ENCODE results near the gene TRAK2.

The TRAK2 gene

GRCh38 chr2:201408931-201409330 lies 42.3 kb downstream of the TRAK2 start:
- Histone ChIP-seq H3K14ac (ENCODE audit: low read length) (no peak overlapping the region), H2AFZ (ENCODE audit: insufficient read depth, low read length, poor library complexity) (no peak overlapping the region), H2BK12ac (ENCODE audit: low read length) (no peak overlapping the region), H2BK5ac (ENCODE audit: low read depth, low read length, poor library complexity) (no peak overlapping the region), H3K23ac (ENCODE audit: low read length) (no peak overlapping the region), H3K4me3 (ENCODE audit: low read depth, low read length) (no peak overlapping the region), H3K27me3 (ENCODE audit: insufficient read depth, low read length) (no peaks in the 10 kb centered on the region), H3K4ac (ENCODE audit: low read depth, low read length) (no peak overlapping the region), H4K12ac (ENCODE audit: low read depth, low read length) (no peak overlapping the region), H3K18ac (ENCODE audit: low read length) (no peak overlapping the region), H4K91ac (ENCODE audit: low read depth, low read length) (no peak overlapping the region), H3K9me3 (ENCODE audit: insufficient read depth, low read depth, low read length) (no peaks in the 10 kb centered on the region), H2AK5ac (ENCODE audit: low read length) (no peak overlapping the region), H3K9ac (ENCODE audit: low read length) (no peak overlapping the region), H4K8ac (ENCODE audit: low read depth, low read length) (no peak overlapping the region), H3K79me2 (ENCODE audit: control insufficient read depth, insufficient read depth, low read length, poor library complexity) (no peaks in the 10 kb centered on the region), H2BK120ac (ENCODE audit: insufficient read depth, low read length, poor library complexity) (no peak overlapping the region), H3K36me3 (ENCODE audit: control insufficient read depth in 1 of 2, insufficient read depth in 2 of 2, low read length in 2 of 2) (no peaks in the 10 kb centered on the region), H3K4me2 (ENCODE audit: low read length) (no peak overlapping the region), H3K4me1 (ENCODE audit: control insufficient read depth in 1 of 2, insufficient read depth in 2 of 2, low read length in 2 of 2) (peaks cover 0 to 3% of the 10 kb centered on the region in 2 experiments), H3K27ac (ENCODE audit: low read depth, low read length) (no peak overlapping the region), H3K79me1 (ENCODE audit: low read length) (no peaks in the 10 kb centered on the region)
- no CpG with 5 or more reads among the region's 3 CpGs for WGBS (ENCODE audit: extremely low coverage, insufficient coverage, insufficient read length)
- no peak for DNase-seq

GRCh38 chr2:201407265-201407664 lies 44.0 kb downstream of the TRAK2 start:
- Histone ChIP-seq H3K18ac (ENCODE audit: low read length) (no peak overlapping the region), H3K4ac (ENCODE audit: low read depth, low read length) (no peak overlapping the region), H3K23ac (ENCODE audit: low read length) (no peak overlapping the region), H3K27me3 (ENCODE audit: insufficient read depth, low read length) (no peaks in the 10 kb centered on the region), H3K4me1 (ENCODE audit: control insufficient read depth in 1 of 2, insufficient read depth in 2 of 2, low read length in 2 of 2) (no peaks in the 10 kb centered on the region), H2AK5ac (ENCODE audit: low read length) (no peak overlapping the region), H3K79me1 (ENCODE audit: low read length) (no peaks in the 10 kb centered on the region), H2BK120ac (ENCODE audit: insufficient read depth, low read length, poor library complexity) (no peak overlapping the region), H4K91ac (ENCODE audit: low read depth, low read length) (no peak overlapping the region), H2BK12ac (ENCODE audit: low read length) (no peak overlapping the region), H2BK5ac (ENCODE audit: low read depth, low read length, poor library complexity) (peak overlapping the region; percentile 40), H2AFZ (ENCODE audit: insufficient read depth, low read length, poor library complexity) (no peak overlapping the region), H4K8ac (ENCODE audit: low read depth, low read length) (no peak overlapping the region), H4K12ac (ENCODE audit: low read depth, low read length) (no peak overlapping the region), H3K4me2 (ENCODE audit: low read length) (no peak overlapping the region), H3K14ac (ENCODE audit: low read length) (no peak overlapping the region), H3K9me3 (ENCODE audit: insufficient read depth, low read depth, low read length) (no peaks in the 10 kb centered on the region), H3K36me3 (ENCODE audit: control insufficient read depth in 1 of 2, insufficient read depth in 2 of 2, low read length in 2 of 2) (no peaks in the 10 kb centered on the region), H3K79me2 (ENCODE audit: control insufficient read depth, insufficient read depth, low read length, poor library complexity) (no peaks in the 10 kb centered on the region), H3K9ac (ENCODE audit: low read length) (no peak overlapping the region), H3K27ac (ENCODE audit: low read depth, low read length) (no peak overlapping the region), H3K4me3 (ENCODE audit: low read depth, low read length) (no peak overlapping the region)
- no CpG with 5 or more reads among the region's 2 CpGs for WGBS (ENCODE audit: extremely low coverage, insufficient coverage, insufficient read length)
- no peak for DNase-seq

GRCh38 chr2:201406077-201406662 lies 45.1 kb downstream of the TRAK2 start:
- H3K9me3 ChIP-seq (ENCODE audit: insufficient read depth, low read depth, low read length) = no peaks in the 10 kb centered on the region
- no peak overlapping the region for H3K23ac ChIP-seq (ENCODE audit: low read length)
- no peak overlapping the region for H4K91ac ChIP-seq (ENCODE audit: low read depth, low read length)
- no peak overlapping the region for H3K9ac ChIP-seq (ENCODE audit: low read length)
- H3K4me1 ChIP-seq (ENCODE audit: control insufficient read depth in 1 of 2, insufficient read depth in 2 of 2, low read length in 2 of 2) = no peaks in the 10 kb centered on the region
- H2BK12ac ChIP-seq (ENCODE audit: low read length) = no peak overlapping the region
- no peak overlapping the region for H2AFZ ChIP-seq (ENCODE audit: insufficient read depth, low read length, poor library complexity)
- no peaks in the 10 kb centered on the region for H3K79me1 ChIP-seq (ENCODE audit: low read length)
- H4K12ac ChIP-seq (ENCODE audit: low read depth, low read length) = no peak overlapping the region
- H3K4ac ChIP-seq (ENCODE audit: low read depth, low read length) = no peak overlapping the region
- H3K36me3 ChIP-seq (ENCODE audit: control insufficient read depth in 1 of 2, insufficient read depth in 2 of 2, low read length in 2 of 2) = no peaks in the 10 kb centered on the region
- no peaks in the 10 kb centered on the region for H3K79me2 ChIP-seq (ENCODE audit: control insufficient read depth, insufficient read depth, low read length, poor library complexity)
- no peaks in the 10 kb centered on the region for H3K27me3 ChIP-seq (ENCODE audit: insufficient read depth, low read length)
- H3K27ac ChIP-seq (ENCODE audit: low read depth, low read length) = no peak overlapping the region
- no peak overlapping the region for H2AK5ac ChIP-seq (ENCODE audit: low read length)
- H2BK5ac ChIP-seq (ENCODE audit: low read depth, low read length, poor library complexity) = no peak overlapping the region
- no peak overlapping the region for H2BK120ac ChIP-seq (ENCODE audit: insufficient read depth, low read length, poor library complexity)
- no peak overlapping the region for H3K4me3 ChIP-seq (ENCODE audit: low read depth, low read length)
- no peak overlapping the region for H3K4me2 ChIP-seq (ENCODE audit: low read length)
- H4K8ac ChIP-seq (ENCODE audit: low read depth, low read length) = no peak overlapping the region
- DNase-seq = no peak
- no peak overlapping the region for H3K14ac ChIP-seq (ENCODE audit: low read length)
- H3K18ac ChIP-seq (ENCODE audit: low read length) = no peak overlapping the region
- WGBS (ENCODE audit: extremely low coverage, insufficient coverage, insufficient read length) = no CpG with 5 or more reads among the region's 3 CpGs

- Histone ChIP-seq H2AK5ac (ENCODE audit: low read length) (no peak overlapping the region), H2BK5ac (ENCODE audit: low read depth, low read length, poor library complexity) (no peak overlapping the region), H3K4me1 (ENCODE audit: control insufficient read depth in 1 of 2, insufficient read depth in 2 of 2, low read length in 2 of 2) (no peaks in the 10 kb centered on the region), H3K36me3 (ENCODE audit: control insufficient read depth in 1 of 2, insufficient read depth in 2 of 2, low read length in 2 of 2) (no peaks in the 10 kb centered on the region), H3K14ac (ENCODE audit: low read length) (no peak overlapping the region), H3K4me3 (ENCODE audit: low read depth, low read length) (no peak overlapping the region), H3K9me3 (ENCODE audit: insufficient read depth, low read depth, low read length) (no peaks in the 10 kb centered on the region), H3K4ac (ENCODE audit: low read depth, low read length) (no peak overlapping the region), H4K91ac (ENCODE audit: low read depth, low read length) (no peak overlapping the region), H3K79me1 (ENCODE audit: low read length) (no peaks in the 10 kb centered on the region), H2BK12ac (ENCODE audit: low read length) (no peak overlapping the region), H2BK120ac (ENCODE audit: insufficient read depth, low read length, poor library complexity) (no peak overlapping the region), H3K27ac (ENCODE audit: low read depth, low read length) (no peak overlapping the region), H4K12ac (ENCODE audit: low read depth, low read length) (no peak overlapping the region), H3K79me2 (ENCODE audit: control insufficient read depth, insufficient read depth, low read length, poor library complexity) (no peaks in the 10 kb centered on the region), H2AFZ (ENCODE audit: insufficient read depth, low read length, poor library complexity) (no peak overlapping the region), H3K9ac (ENCODE audit: low read length) (no peak overlapping the region), H3K27me3 (ENCODE audit: insufficient read depth, low read length) (no peaks in the 10 kb centered on the region), H4K8ac (ENCODE audit: low read depth, low read length) (no peak overlapping the region), H3K18ac (ENCODE audit: low read length) (no peak overlapping the region), H3K23ac (ENCODE audit: low read length) (no peak overlapping the region), H3K4me2 (ENCODE audit: low read length) (no peak overlapping the region)
- no CpG with 5 or more reads among the region's 3 CpGs for WGBS (ENCODE audit: extremely low coverage, insufficient coverage, insufficient read length)
- no peak for DNase-seq
These were observed 46.5 kb downstream of the TRAK2 start for GRCh38 chr2:201404699-201405280.
